KOPT-K1 (cell line): ENCODE results near the gene KRTAP13-3.

ENCODE experiments used
- H3K27ac ChIP-seq: fragments of 200-600 bp; sonication (generic); 2 replicates; pipeline ENCODE4 v1.5.1; 2016; ENCODE audit warnings: antibody characterized with exemption, mild to moderate bottlenecking, low read depth, low read length; ENCODE audit not compliant: poor library complexity, severe bottlenecking
- H3K36me3 ChIP-seq: fragments of 200-600 bp; sonication (generic); 2 replicates; pipeline ENCODE4 v1.5.1; 2017; ENCODE audit warnings: antibody characterized with exemption, mild to moderate bottlenecking, low read length, moderate library complexity; ENCODE audit not compliant: insufficient read depth
- H3K9me3 ChIP-seq: fragments of 200-600 bp; sonication (generic); 2 replicates; pipeline ENCODE4 v1.5.1; 2017; ENCODE audit warnings: antibody characterized with exemption, low read length, mild to moderate bottlenecking; ENCODE audit not compliant: insufficient read depth, poor library complexity, severe bottlenecking

The KRTAP13-3 gene

GRCh38 chr21:30395731-30396130 is 30.0 kb downstream of the KRTAP13-3 start, which contains the start of gene KRTAP13-1:
Gene KRTAP13-1 (plus strand): TSS chr21:30396031. CDS start chr21:30396087, 56 bp downstream.
- H3K9me3 ChIP-seq, result no peaks in the 10 kb centered on the region
- H3K27ac ChIP-seq, result no peak within 1 kb of the TSS
- no peaks in the 10 kb centered on the region for H3K36me3 ChIP-seq

DNA sequence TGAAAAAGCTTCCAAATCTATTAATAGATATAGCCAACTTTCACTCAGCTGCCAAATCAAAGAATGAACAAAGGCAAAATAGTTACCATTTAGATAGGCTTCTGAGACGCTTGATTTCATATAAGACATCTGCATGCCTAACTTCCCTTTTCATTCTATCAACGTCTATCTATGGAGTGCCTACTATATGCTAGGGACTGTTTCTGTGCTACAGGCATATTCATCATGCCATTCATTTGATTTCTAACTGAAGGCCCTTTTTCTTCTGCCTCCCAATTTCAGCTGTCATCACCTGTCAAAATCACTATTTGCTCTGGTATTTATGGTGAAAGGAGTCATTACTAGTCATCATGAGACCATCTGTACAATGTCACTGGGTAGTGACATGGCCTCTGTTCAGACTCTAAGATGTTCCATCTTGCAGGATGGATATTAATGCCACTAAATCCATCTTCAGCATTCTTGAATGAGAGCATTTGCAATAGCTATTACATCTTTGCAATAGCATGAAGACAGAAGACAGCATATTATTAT is 34.2 kb downstream of the KRTAP13-3 start:
- Histone ChIP-seq H3K9me3 (peaks cover 5% of the 10 kb centered on the region), H3K36me3 (no peaks in the 10 kb centered on the region), H3K27ac (no peak overlapping the region)

GRCh38 chr21:30382201-30382600 is 43.5 kb downstream of the KRTAP13-3 start:
- no peak overlapping the region for H3K27ac ChIP-seq

More at GRCh38 chr21:30382201-30382600, 43.5 kb downstream of the KRTAP13-3 start:
- H3K9me3 ChIP-seq, result no peaks in the 10 kb centered on the region
- no peaks in the 10 kb centered on the region for H3K36me3 ChIP-seq
